ENCODE results near the gene VAMP4. TPM values are rescaled to one million over a fixed set of nuclear protein-coding genes. Genes with fewer than 3 reads are reported as not detected.

VAMP4 gene
- polyA plus RNA-seq, 1 donor from 2014 or later: 28.0 TPM

DNA sequence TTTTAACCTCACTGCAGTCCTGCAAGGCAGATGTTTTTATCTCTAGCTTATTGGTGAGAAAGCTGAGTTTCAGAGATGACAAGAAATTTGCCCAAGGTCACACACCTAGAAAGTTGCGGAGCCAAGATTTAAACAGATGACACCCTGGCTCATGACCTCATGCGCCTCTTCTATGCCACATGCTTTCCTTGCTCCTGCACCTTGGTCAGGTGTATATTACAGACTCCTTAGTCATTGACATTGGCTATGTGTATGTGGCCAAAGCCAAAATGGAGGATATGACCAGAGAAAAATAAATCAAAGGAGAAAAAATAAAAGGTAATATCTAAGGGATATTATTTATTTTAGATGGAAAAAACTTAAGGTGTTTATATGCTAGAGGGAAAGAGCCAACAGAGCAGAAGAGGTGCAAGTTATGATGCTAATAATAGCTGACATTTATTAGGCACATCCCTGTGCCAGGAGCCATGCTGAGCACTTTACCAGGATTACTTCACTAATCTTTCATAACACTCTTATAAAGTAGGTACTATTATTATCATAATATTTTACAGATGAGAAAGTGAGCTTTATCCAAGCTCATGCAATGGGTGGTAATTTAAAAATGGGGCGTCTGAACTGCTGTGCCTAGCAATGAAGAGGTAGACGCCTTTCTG, 75.6 kb downstream of the VAMP4 start:
- Histone ChIP-seq H3K79me2 (replicated peaks; ENCODE audit: insufficient read depth, low read length) (no peaks in the 10 kb centered on the region), H3K9me3 (ENCODE audit: low read length) (no peaks in the 10 kb centered on the region), H3F3A (ENCODE audit: insufficient read depth, low read length, poor library complexity, severe bottlenecking) (no peaks in the 10 kb centered on the region), H3K4me2 (ENCODE audit: low read length) (no peak overlapping the region), H3K27ac (ENCODE audit: low read length) (no peak overlapping the region), H4K20me1 (ENCODE audit: insufficient read depth) (no peaks in the 10 kb centered on the region), H2AFZ (ENCODE audit: low read depth, low read length) (no peak overlapping the region), H3K27me3 (ENCODE audit: insufficient read depth, low read depth, low read length) (no peaks in the 10 kb centered on the region), H3K9ac (ENCODE audit: low read length) (no peak overlapping the region), H3K36me3 (ENCODE audit: insufficient read depth, low read length) (no peaks in the 10 kb centered on the region), H3K9me2 (ENCODE audit: insufficient read depth, low read length) (no peaks in the 10 kb centered on the region), H3K4me3 (ENCODE audit: low read length) (no peak overlapping the region)
- TF ChIP-seq MXI1 (conservative IDR thresholded peaks at IDR 0.05; ENCODE audit: poor library complexity, severe bottlenecking) (no peak), EP300 (conservative IDR thresholded peaks at IDR 0.05; ENCODE audit: poor library complexity, severe bottlenecking) (no peak), POLR2AphosphoS5 (IDR thresholded peaks at IDR 0.05) (no peak), RAD21 (conservative IDR thresholded peaks at IDR 0.05) (no peak), SMC3 (conservative IDR thresholded peaks at IDR 0.05; ENCODE audit: poor library complexity) (no peak), EZH2 (IDR thresholded peaks at IDR 0.05; ENCODE audit: borderline replicate concordance, insufficient read depth, low read length, poor library complexity, severe bottlenecking) (no peak), TAF1 (IDR thresholded peaks at IDR 0.05; ENCODE audit: low read depth) (no peak)
- TF ChIP-seq, protein P1, sequence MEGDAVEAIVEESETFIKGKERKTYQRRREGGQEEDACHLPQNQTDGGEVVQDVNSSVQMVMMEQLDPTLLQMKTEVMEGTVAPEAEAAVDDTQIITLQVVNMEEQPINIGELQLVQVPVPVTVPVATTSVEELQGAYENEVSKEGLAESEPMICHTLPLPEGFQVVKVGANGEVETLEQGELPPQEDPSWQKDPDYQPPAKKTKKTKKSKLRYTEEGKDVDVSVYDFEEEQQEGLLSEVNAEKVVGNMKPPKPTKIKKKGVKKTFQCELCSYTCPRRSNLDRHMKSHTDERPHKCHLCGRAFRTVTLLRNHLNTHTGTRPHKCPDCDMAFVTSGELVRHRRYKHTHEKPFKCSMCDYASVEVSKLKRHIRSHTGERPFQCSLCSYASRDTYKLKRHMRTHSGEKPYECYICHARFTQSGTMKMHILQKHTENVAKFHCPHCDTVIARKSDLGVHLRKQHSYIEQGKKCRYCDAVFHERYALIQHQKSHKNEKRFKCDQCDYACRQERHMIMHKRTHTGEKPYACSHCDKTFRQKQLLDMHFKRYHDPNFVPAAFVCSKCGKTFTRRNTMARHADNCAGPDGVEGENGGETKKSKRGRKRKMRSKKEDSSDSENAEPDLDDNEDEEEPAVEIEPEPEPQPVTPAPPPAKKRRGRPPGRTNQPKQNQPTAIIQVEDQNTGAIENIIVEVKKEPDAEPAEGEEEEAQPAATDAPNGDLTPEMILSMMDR (IDR thresholded peaks at IDR 0.05; ENCODE audit: poor library complexity, severe bottlenecking): no peak
- TF ChIP-seq, protein P2, sequence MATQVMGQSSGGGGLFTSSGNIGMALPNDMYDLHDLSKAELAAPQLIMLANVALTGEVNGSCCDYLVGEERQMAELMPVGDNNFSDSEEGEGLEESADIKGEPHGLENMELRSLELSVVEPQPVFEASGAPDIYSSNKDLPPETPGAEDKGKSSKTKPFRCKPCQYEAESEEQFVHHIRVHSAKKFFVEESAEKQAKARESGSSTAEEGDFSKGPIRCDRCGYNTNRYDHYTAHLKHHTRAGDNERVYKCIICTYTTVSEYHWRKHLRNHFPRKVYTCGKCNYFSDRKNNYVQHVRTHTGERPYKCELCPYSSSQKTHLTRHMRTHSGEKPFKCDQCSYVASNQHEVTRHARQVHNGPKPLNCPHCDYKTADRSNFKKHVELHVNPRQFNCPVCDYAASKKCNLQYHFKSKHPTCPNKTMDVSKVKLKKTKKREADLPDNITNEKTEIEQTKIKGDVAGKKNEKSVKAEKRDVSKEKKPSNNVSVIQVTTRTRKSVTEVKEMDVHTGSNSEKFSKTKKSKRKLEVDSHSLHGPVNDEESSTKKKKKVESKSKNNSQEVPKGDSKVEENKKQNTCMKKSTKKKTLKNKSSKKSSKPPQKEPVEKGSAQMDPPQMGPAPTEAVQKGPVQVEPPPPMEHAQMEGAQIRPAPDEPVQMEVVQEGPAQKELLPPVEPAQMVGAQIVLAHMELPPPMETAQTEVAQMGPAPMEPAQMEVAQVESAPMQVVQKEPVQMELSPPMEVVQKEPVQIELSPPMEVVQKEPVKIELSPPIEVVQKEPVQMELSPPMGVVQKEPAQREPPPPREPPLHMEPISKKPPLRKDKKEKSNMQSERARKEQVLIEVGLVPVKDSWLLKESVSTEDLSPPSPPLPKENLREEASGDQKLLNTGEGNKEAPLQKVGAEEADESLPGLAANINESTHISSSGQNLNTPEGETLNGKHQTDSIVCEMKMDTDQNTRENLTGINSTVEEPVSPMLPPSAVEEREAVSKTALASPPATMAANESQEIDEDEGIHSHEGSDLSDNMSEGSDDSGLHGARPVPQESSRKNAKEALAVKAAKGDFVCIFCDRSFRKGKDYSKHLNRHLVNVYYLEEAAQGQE (IDR thresholded peaks at IDR 0.05; ENCODE audit: borderline replicate concordance): no peak

DNA sequence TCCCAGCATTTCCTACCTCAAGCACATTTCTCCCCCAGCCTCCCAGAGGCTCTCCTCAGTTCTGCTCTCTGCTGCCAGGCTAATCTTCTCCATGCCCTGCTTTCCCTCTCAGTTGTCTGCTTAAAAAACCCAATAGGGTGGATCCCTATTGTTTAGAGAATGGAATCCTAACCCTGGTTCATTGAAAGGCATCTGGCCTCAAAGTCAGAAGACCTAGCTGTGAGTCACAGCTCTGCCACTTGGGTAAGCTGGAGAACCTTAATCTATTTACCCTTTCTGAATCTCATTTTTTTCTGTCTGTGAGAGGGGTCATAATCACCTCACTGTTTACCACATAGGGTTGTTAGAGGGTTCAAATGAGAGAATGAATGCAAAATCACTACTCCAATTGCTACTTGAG, 76.9 kb downstream of the VAMP4 start:
- no peak overlapping the region for H3K4me2 ChIP-seq (ENCODE audit: low read length)
- no peaks in the 10 kb centered on the region for H4K20me1 ChIP-seq (ENCODE audit: insufficient read depth)
- no peak overlapping the region for H3K4me3 ChIP-seq (ENCODE audit: low read length)
- no peak for TF ChIP-seq POLR2AphosphoS5 (IDR thresholded peaks at IDR 0.05)
- TF ChIP-seq SMC3 (conservative IDR thresholded peaks at IDR 0.05; ENCODE audit: poor library complexity): no peak
- no peak for TF ChIP-seq RAD21 (conservative IDR thresholded peaks at IDR 0.05)
- no peak for TF ChIP-seq EZH2 (IDR thresholded peaks at IDR 0.05; ENCODE audit: borderline replicate concordance, insufficient read depth, low read length, poor library complexity, severe bottlenecking)
- TF ChIP-seq, protein P1 (IDR thresholded peaks at IDR 0.05; ENCODE audit: poor library complexity, severe bottlenecking): no peak
- no peak for TF ChIP-seq EP300 (conservative IDR thresholded peaks at IDR 0.05; ENCODE audit: poor library complexity, severe bottlenecking)
- no peak for TF ChIP-seq MXI1 (conservative IDR thresholded peaks at IDR 0.05; ENCODE audit: poor library complexity, severe bottlenecking)
- TF ChIP-seq TAF1 (IDR thresholded peaks at IDR 0.05; ENCODE audit: low read depth): no peak
- TF ChIP-seq, protein P2 (IDR thresholded peaks at IDR 0.05; ENCODE audit: borderline replicate concordance): no peak
- no peaks in the 10 kb centered on the region for H3K9me3 ChIP-seq (ENCODE audit: low read length)
- H2AFZ ChIP-seq (ENCODE audit: low read depth, low read length): no peak overlapping the region
- H3K9ac ChIP-seq (ENCODE audit: low read length): no peak overlapping the region
- H3F3A ChIP-seq (ENCODE audit: insufficient read depth, low read length, poor library complexity, severe bottlenecking): no peaks in the 10 kb centered on the region
- no peaks in the 10 kb centered on the region for H3K27me3 ChIP-seq (ENCODE audit: insufficient read depth, low read depth, low read length)
- H3K36me3 ChIP-seq (ENCODE audit: insufficient read depth, low read length): no peaks in the 10 kb centered on the region
- H3K27ac ChIP-seq (ENCODE audit: low read length): no peak overlapping the region
- no peaks in the 10 kb centered on the region for H3K9me2 ChIP-seq (ENCODE audit: insufficient read depth, low read length)
- no peaks in the 10 kb centered on the region for H3K79me2 ChIP-seq (replicated peaks; ENCODE audit: insufficient read depth, low read length)
